ENCODE measurements around the gene ATP5PD. TPM values are rescaled to one million over a fixed set of nuclear protein-coding genes. Genes with fewer than 3 reads are reported as not detected.

Gene ATP5PD
- total and polyA plus RNA-seq, 2 of the 8 experiments (the other 6 are each of a cell fraction or from before 2014, with no cell fraction given) = 335 to 407 TPM

GRCh38 chr17:75078284-75079022 lies 31.7 kb upstream of the ATP5PD start:
- no peak overlapping the region for H2BK120ac ChIP-seq (replicated peaks; ENCODE audit: low read depth, low read length)
- CTCF ChIA-PET (ENCODE audit: partially characterized antibody) = interaction anchor here (0.7 to 7.6 kb wide), 16 partner anchors 9 to 275 kb away, joined by 3 to 45 read pairs (median 4); partner anchors contain the start of gene ARMC7
- no peaks in the 10 kb centered on the region for H3K79me1 ChIP-seq (ENCODE audit: low read depth, low read length)
- H3K36me3 ChIP-seq (ENCODE audit: control insufficient read depth in 2 of 4, insufficient read depth in 4 of 4, low read length in 3 of 4) = no peaks in the 10 kb centered on the region
- no peak overlapping the region; the same call in 1 of the 2 replicates for H2BK15ac ChIP-seq (ENCODE audit: low read length)
- no peaks in the 10 kb centered on the region for H3K27me3 ChIP-seq (replicated peaks in 1 of 4; ENCODE audit: control insufficient read depth in 3 of 4, extremely low read depth in 1 of 4, insufficient read depth in 3 of 4, low read length in 3 of 4)
- H3K9me3 ChIP-seq (ENCODE audit: insufficient read depth in 2 of 2, low read depth in 1 of 2, low read length in 1 of 2) = no peaks in the 10 kb centered on the region
- peak overlapping the region; percentile 60; the same call in 1 of the 2 replicates for H3K18ac ChIP-seq (ENCODE audit: extremely low read depth, low read length)
- H3K23me2 ChIP-seq (ENCODE audit: low read depth, low read length) = no peaks in the 10 kb centered on the region
- H3K27ac ChIP-seq (ENCODE audit: low read depth, low read length) = no peak overlapping the region
- H3K23ac ChIP-seq (ENCODE audit: insufficient read length) = no peak overlapping the region
- H3K4me1 ChIP-seq (replicated peaks in 1 of 4; ENCODE audit: control insufficient read depth in 3 of 4, insufficient read depth in 4 of 4, low read length in 3 of 4) = peaks cover 0 to 16% (median 8%) of the 10 kb centered on the region in 4 experiments; a peak in 6 of 7 replicates
- peak overlapping the region; percentile 70 for H4K91ac ChIP-seq (replicated peaks; ENCODE audit: insufficient read length, low read length)
- no peak overlapping the region for H3K4ac ChIP-seq (replicated peaks; ENCODE audit: insufficient read length, low read depth, low read length)
- H4K20me1 ChIP-seq (replicated peaks in 1 of 2; ENCODE audit: control insufficient read depth in 1 of 2, insufficient read depth in 2 of 2, low read length in 2 of 2) = no peaks in the 10 kb centered on the region
- H3K56ac ChIP-seq (replicated peaks; ENCODE audit: insufficient read length, low read depth, low read length) = no peak overlapping the region
- no peak overlapping the region for H2AK5ac ChIP-seq (ENCODE audit: low read depth, low read length)
- 0 out of 2 replicates have a peak overlapping the region, but pooled peaks have one; percentile 17 for H2BK12ac ChIP-seq (ENCODE audit: low read depth, low read length)
- H3K14ac ChIP-seq (ENCODE audit: insufficient read length) = no peak overlapping the region
- DNase-seq (ENCODE audit: low read depth in 1 of 2, low spot score in 2 of 2) = no peak
- POLR2A ChIA-PET (ENCODE audit: partially characterized antibody) = interaction anchor here (0.9 to 4.4 kb wide), 5 partner anchors 10 to 76 kb away, joined by 3 to 25 read pairs (median 3); partner anchors contain the start of genes JPT1 and SLC16A5
- H3K79me2 ChIP-seq (ENCODE audit: control insufficient read depth in 1 of 2, insufficient read depth in 2 of 2, low read length in 2 of 2) = no peaks in the 10 kb centered on the region
- no peak for FAIRE-seq
- H3K4me3 ChIP-seq (ENCODE audit: extremely low read depth in 1 of 4, insufficient read depth in 2 of 4, low read depth in 3 of 4, low read length in 4 of 4) = no peak overlapping the region
- no peak overlapping the region for H3K9ac ChIP-seq (replicated peaks in 1 of 4; ENCODE audit: extremely low read depth in 1 of 4, low read depth in 3 of 4, low read length in 3 of 4)
- H4K5ac ChIP-seq (ENCODE audit: insufficient read length, low read depth, low read length) = no peak overlapping the region
- peak overlapping the region; percentile 54; the same call in 1 of the 2 replicates for H4K8ac ChIP-seq (ENCODE audit: extremely low read depth, insufficient read depth, low read length)
- H3K4me2 ChIP-seq (ENCODE audit: insufficient read depth in 1 of 2, low read depth in 2 of 2, low read length in 2 of 2) = no peak overlapping the region
- H2BK20ac ChIP-seq (ENCODE audit: low read length) = peak overlapping the region; percentile 43; the same call in 1 of the 2 replicates
- 85% methylated on average over 17 of the region's 17 CpGs; no CpG with 5 or more reads in 1 of the 2 experiments for WGBS, 2 experiments (ENCODE audit: extremely low coverage in 1 of 2, insufficient coverage in 1 of 2, insufficient read length in 1 of 2, insufficient replicate concordance in 2 of 2, low coverage in 1 of 2, low lambda C conversion rate in 2 of 2, missing lambda C conversion rate in 1 of 2)
- H2AFZ ChIP-seq (ENCODE audit: low read length) = peak overlapping the region; percentile 43
- no peak overlapping the region; the same call in 1 of the 2 replicates for H2BK5ac ChIP-seq (ENCODE audit: low read depth, low read length)
- TF ChIP-seq MAX (IDR thresholded peaks at IDR 0.05) (no peak), CBX8 (IDR thresholded peaks at IDR 0.05; ENCODE audit: borderline replicate concordance, low read depth, low read length) (no peak), HDAC2 (IDR thresholded peaks at IDR 0.05; ENCODE audit: borderline replicate concordance in 1 of 2, low read depth in 2 of 2, low read length in 2 of 2) (no peak), BACH1 (IDR thresholded peaks at IDR 0.05; ENCODE audit: low read length) (no peak), CHD2 (IDR thresholded peaks at IDR 0.05; ENCODE audit: low read length) (no peak), CTCF (IDR thresholded peaks at IDR 0.05; ENCODE audit: control extremely low read depth in 1 of 3, insufficient read depth in 1 of 3, low read depth in 1 of 3, low read length in 3 of 3) (no peak), EGR1 (IDR thresholded peaks at IDR 0.05; ENCODE audit: borderline replicate concordance, low read depth, low read length) (no peak), TCF12 (IDR thresholded peaks at IDR 0.05; ENCODE audit: low read depth, low read length) (no peak), YY1 (IDR thresholded peaks at IDR 0.05; ENCODE audit: low read depth, low read length) (no peak)
